OCI-LY7 (cell line): ENCODE results near the gene HSBP1L1.

Experiments used
- CTCF ChIP-seq: fragments of 200-600 bp; sonication (generic); conservative IDR thresholded peaks from 2 replicates; pipeline ENCODE4 v1.5.1; 2014; ENCODE audit warnings: mild to moderate bottlenecking, antibody characterized with exemption, low read length, moderate library complexity, mixed read lengths
- EZH2phosphoT487 ChIP-seq: fragments of 200-600 bp; sonication (generic); IDR thresholded peaks from 2 replicates; pipeline ENCODE4 v1.6.1; 2018; ENCODE audit warnings: low read depth, borderline replicate concordance, mild to moderate bottlenecking, mixed run types, antibody characterized with exemption, low read length, moderate library complexity, mixed read lengths

- TF ChIP-seq EZH2phosphoT487 (no peak), CTCF (no peak)
Observed at GRCh38 chr18:79943608-79944125, 20.8 kb upstream of the HSBP1L1 start.
